OCI-LY7 (cell line): ENCODE measurements around the gene CPNE4. TPM values are rescaled to one million over a fixed set of nuclear protein-coding genes. Genes with fewer than 3 reads are reported as not detected.

ENCODE experiments used
- BruUV-seq: library from RNA; stranded (reverse); fragments of 400-500 nt; replicated peaks from 2 replicates; lab custom pipeline; 2021; lab: Mats Ljungman, UMichigan
- CTCF ChIA-PET: fragments of 300-600 bp; sonication (Branson Sonifier 250); formaldehyde crosslinking; loops from one replicate; lab custom pipeline; 2022; ENCODE audit warnings: antibody characterized with exemption; ENCODE audit not compliant: unreplicated experiment; lab: Charles Lee
- POLR2A ChIA-PET: fragments of 300-600 bp; sonication (Branson Sonifier 250); formaldehyde crosslinking; loops from one replicate; lab custom pipeline; 2022; ENCODE audit warnings: antibody characterized with exemption; lab: Charles Lee
- DNase-seq: peaks from one replicate; pipeline ENCODE4 v3.0.0-alpha.2; 2015; ENCODE audit warnings: low spot score
- H2AFZ ChIP-seq: fragments of 200-600 bp; sonication (generic), shearing (Covaris generic); 2 replicates; pipeline ENCODE4 v1.6.1; 2014; ENCODE audit warnings: mild to moderate bottlenecking, antibody characterized with exemption, low read length, moderate library complexity
- H3K27ac ChIP-seq: fragments of 200-600 bp; sonication (generic); 2 replicates; pipeline ENCODE4 v1.5.1; 2014; ENCODE audit warnings: mixed run types, low read depth, mild to moderate bottlenecking, moderate library complexity, low read length, inconsistent platforms; ENCODE audit not compliant: poor library complexity, severe bottlenecking
- H3K36me3 ChIP-seq: fragments of 200-600 bp; sonication (generic); 2 replicates; pipeline ENCODE4 v1.6.1; 2014; ENCODE audit warnings: mild to moderate bottlenecking, antibody characterized with exemption, low read length, moderate library complexity, mixed read lengths; ENCODE audit not compliant: insufficient read depth
- H3K4me1 ChIP-seq: fragments of 200-600 bp; sonication (generic); 2 replicates; pipeline ENCODE4 v1.5.1; 2014; ENCODE audit warnings: mild to moderate bottlenecking, low read length; ENCODE audit not compliant: insufficient read depth, poor library complexity, severe bottlenecking
- H3K4me2 ChIP-seq: fragments of 200-600 bp; sonication (generic); 2 replicates; pipeline ENCODE4 v1.6.1; 2014; ENCODE audit warnings: mild to moderate bottlenecking, low read length
- H3K4me3 ChIP-seq: fragments of 200-600 bp; sonication (generic); 2 replicates; pipeline ENCODE4 v1.5.1; 2014; ENCODE audit warnings: mild to moderate bottlenecking, low read depth, low read length; ENCODE audit not compliant: poor library complexity, severe bottlenecking
- H3K79me2 ChIP-seq: fragments of 200-600 bp; sonication (generic); 2 replicates; pipeline ENCODE4 v1.6.1; 2016; ENCODE audit warnings: low read depth, mild to moderate bottlenecking, low read length, moderate library complexity, mixed read lengths; ENCODE audit not compliant: insufficient read depth
- H3K9me2 ChIP-seq: fragments of 200-600 bp; sonication (generic); 2 replicates; pipeline ENCODE4 v1.6.1; 2016; ENCODE audit warnings: mild to moderate bottlenecking, low read length, mixed read lengths; ENCODE audit not compliant: insufficient read depth
- H3K9me3 ChIP-seq: fragments of 200-600 bp; sonication (generic); 2 replicates; pipeline ENCODE4 v1.6.1; 2014; ENCODE audit warnings: mild to moderate bottlenecking, mixed run types, low read length, mixed read lengths
- H4K20me1 ChIP-seq: fragments of 200-600 bp; sonication (generic); 2 replicates; pipeline ENCODE4 v1.6.1; 2014; ENCODE audit warnings: mild to moderate bottlenecking, antibody characterized with exemption, low read length, moderate library complexity, mixed read lengths; ENCODE audit not compliant: insufficient read depth
- EZH2phosphoT487 ChIP-seq: fragments of 200-600 bp; sonication (generic); IDR thresholded peaks from 2 replicates; pipeline ENCODE4 v1.6.1; 2018; ENCODE audit warnings: low read depth, borderline replicate concordance, mild to moderate bottlenecking, mixed run types, antibody characterized with exemption, low read length, moderate library complexity, mixed read lengths
- intact Hi-C: fragments of 100-400 bp; cut with micrococcal nuclease; formaldehyde crosslinking; loops from one replicate; pipeline ENCODE4 v1.10.0; 2022; ENCODE audit not compliant: unreplicated experiment
- total RNA-seq, 2 experiments: library from RNA; depleted of rRNA in 1 of 2; stranded (reverse); fragments of >200 nt in 1 of 2; shearing (Covaris generic) in 1 of 2; gene quantifications; 2 replicates each; pipeline ENCODE4 v1.2.3, GENCODE V29; 2014 to 2022
- TF ChIP-seq, protein P1 (sequence below): fragments of 200-600 bp; sonication (generic); conservative IDR thresholded peaks from 2 replicates; pipeline ENCODE4 v1.5.1; 2014; ENCODE audit warnings: mild to moderate bottlenecking, antibody characterized with exemption, low read length, moderate library complexity, mixed read lengths

The CPNE4 gene
- total RNA-seq, 2 experiments from 2014 or later, result not detected

- intact Hi-C loops, result no loop called here
- TF ChIP-seq, protein P1, sequence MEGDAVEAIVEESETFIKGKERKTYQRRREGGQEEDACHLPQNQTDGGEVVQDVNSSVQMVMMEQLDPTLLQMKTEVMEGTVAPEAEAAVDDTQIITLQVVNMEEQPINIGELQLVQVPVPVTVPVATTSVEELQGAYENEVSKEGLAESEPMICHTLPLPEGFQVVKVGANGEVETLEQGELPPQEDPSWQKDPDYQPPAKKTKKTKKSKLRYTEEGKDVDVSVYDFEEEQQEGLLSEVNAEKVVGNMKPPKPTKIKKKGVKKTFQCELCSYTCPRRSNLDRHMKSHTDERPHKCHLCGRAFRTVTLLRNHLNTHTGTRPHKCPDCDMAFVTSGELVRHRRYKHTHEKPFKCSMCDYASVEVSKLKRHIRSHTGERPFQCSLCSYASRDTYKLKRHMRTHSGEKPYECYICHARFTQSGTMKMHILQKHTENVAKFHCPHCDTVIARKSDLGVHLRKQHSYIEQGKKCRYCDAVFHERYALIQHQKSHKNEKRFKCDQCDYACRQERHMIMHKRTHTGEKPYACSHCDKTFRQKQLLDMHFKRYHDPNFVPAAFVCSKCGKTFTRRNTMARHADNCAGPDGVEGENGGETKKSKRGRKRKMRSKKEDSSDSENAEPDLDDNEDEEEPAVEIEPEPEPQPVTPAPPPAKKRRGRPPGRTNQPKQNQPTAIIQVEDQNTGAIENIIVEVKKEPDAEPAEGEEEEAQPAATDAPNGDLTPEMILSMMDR, result no peak
- TF ChIP-seq EZH2phosphoT487, result no peak
- no peak overlapping the region for H2AFZ ChIP-seq
- ChIA-PET CTCF (no interaction called here), POLR2A (interaction anchor here (0.8 kb wide), 1 partner anchor 21 kb away, joined by 3 read pairs; no protein-coding TSS in a partner anchor)
- no peak overlapping the region for H3K4me3 ChIP-seq
- H3K36me3 ChIP-seq, result no peaks in the 10 kb centered on the region
- H3K9me2 ChIP-seq, result no peaks in the 10 kb centered on the region
- DNase-seq, result no peak
- H3K27ac ChIP-seq, result no peak overlapping the region
- no peaks in the 10 kb centered on the region for H3K9me3 ChIP-seq
- no peaks in the 10 kb centered on the region for H3K79me2 ChIP-seq
- no peaks in the 10 kb centered on the region for H4K20me1 ChIP-seq
- no TSS peak for BruUV-seq
- H3K4me1 ChIP-seq, result no peaks in the 10 kb centered on the region
- H3K4me2 ChIP-seq, result no peak overlapping the region
Observed at GRCh38 chr3:131901686-131902085, 133.1 kb downstream of the CPNE4 start.

DNA sequence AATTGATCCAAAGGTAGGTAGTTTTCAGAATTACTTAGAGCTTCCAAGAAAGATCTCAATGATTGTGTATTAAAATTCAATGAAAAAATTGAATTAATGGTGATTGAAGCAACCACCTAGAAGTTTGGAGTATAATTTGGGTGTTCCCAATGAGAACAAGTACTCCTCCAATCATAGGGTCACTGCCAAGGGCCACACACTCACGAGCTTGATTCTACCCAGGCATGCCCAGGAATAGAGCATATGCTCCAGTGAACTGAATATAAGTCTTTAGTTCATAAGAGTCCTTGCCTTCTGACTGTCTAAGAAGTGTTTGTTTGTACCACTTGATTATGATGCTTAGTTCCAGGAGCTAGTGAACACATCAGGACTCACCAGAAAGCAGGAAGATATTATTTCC lies 133.9 kb downstream of the CPNE4 start:
- no peak overlapping the region for H2AFZ ChIP-seq
- no peaks in the 10 kb centered on the region for H3K9me3 ChIP-seq
- intact Hi-C loops, result no loop called here
- H3K9me2 ChIP-seq, result no peaks in the 10 kb centered on the region
- no peak for DNase-seq
- TF ChIP-seq, protein P1, result no peak
- TF ChIP-seq EZH2phosphoT487, result no peak
- no TSS peak for BruUV-seq
- H3K27ac ChIP-seq, result no peak overlapping the region
- no peaks in the 10 kb centered on the region for H3K36me3 ChIP-seq
- H4K20me1 ChIP-seq, result no peaks in the 10 kb centered on the region
- ChIA-PET CTCF (no interaction called here), POLR2A (no interaction called here)
- H3K4me2 ChIP-seq, result no peak overlapping the region
- no peak overlapping the region for H3K4me3 ChIP-seq
- H3K79me2 ChIP-seq, result no peaks in the 10 kb centered on the region
- H3K4me1 ChIP-seq, result no peaks in the 10 kb centered on the region

DNA sequence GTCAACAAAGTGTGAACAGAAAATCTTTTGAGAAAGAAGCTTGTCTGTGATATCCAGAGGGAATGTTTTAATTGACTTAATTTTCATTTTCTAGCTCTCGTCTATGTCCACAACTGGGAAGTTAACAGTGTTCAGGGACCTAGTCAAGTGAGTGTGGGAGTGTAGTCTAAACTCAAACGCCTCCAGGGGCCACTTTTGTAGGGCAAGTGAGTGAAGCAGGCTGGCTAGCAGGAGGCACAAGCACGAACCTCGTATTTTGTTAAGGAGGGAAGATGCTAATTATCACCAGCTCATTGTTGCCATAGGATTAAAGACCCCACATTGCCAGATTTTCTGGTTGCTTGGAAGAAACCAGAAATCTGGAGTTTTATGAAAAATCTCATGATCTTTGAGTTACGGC lies 135.8 kb downstream of the CPNE4 start:
- no TSS peak for BruUV-seq
- POLR2A ChIA-PET, result no interaction called here

More for the DNA sequence above, 135.8 kb downstream of the CPNE4 start:
- H3K27ac ChIP-seq, result no peak overlapping the region
- no peaks in the 10 kb centered on the region for H3K9me3 ChIP-seq
- H3K4me3 ChIP-seq, result no peak overlapping the region
- no peak for TF ChIP-seq EZH2phosphoT487
- TF ChIP-seq, protein P1, result no peak
- H3K9me2 ChIP-seq, result no peaks in the 10 kb centered on the region
- no peaks in the 10 kb centered on the region for H3K4me1 ChIP-seq
- intact Hi-C loops, result no loop called here
- H4K20me1 ChIP-seq, result no peaks in the 10 kb centered on the region
- no peak overlapping the region for H2AFZ ChIP-seq
- CTCF ChIA-PET, result no interaction called here
- no peaks in the 10 kb centered on the region for H3K79me2 ChIP-seq
- H3K4me2 ChIP-seq, result no peak overlapping the region
- no peaks in the 10 kb centered on the region for H3K36me3 ChIP-seq
- DNase-seq, result no peak
